GM18511 (cell line): ENCODE measurements around the gene MYO1B.
"Not testable (repeated sequence)": the region's sequence is repeated elsewhere in the genome, so short reads cannot be mapped to it uniquely, and the experiment has no call there.

Experiments used
- ATAC-seq: cut with Tn5 transposase; IDR thresholded peaks from one replicate; pipeline ENCODE4 v1.9.1; 2021; ENCODE audit warnings: mild to moderate bottlenecking, moderate library complexity; ENCODE audit not compliant: unreplicated experiment

MYO1B gene

DNA sequence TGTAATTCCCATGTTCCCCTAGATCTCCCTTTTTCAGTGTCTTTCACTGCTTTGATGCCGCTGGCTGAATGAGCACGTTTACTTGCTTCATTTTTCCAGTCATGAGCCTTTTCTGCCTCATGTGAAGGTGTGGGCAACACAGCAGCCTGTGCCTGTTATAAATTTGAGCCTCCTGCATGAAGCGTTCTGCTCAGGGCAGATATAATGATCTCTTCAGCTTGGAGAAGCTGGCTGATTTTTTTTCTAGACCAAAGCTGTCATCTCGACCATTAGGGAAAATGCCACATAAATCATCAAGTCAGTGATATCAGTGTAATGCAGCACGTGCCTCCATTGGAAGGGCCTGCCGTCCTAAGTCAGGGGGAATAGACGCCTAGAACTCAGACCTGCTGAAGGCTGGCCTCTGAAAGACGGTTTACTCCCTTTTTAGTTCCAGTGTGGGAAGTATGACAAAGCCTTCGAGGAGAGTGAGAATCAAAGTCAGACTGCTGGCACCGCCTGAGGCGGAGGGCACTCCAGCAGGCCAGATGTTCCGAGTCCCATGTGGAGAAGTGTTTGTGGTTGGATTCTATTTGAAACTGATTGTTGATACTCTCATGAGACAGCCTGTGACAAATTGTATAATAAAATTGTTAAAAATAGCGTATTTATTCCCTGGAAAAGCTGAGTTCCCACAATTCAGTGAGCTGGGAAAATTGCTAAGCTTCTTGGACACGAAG is 196.5 kb downstream of the MYO1B start:
- no peak for ATAC-seq

DNA sequence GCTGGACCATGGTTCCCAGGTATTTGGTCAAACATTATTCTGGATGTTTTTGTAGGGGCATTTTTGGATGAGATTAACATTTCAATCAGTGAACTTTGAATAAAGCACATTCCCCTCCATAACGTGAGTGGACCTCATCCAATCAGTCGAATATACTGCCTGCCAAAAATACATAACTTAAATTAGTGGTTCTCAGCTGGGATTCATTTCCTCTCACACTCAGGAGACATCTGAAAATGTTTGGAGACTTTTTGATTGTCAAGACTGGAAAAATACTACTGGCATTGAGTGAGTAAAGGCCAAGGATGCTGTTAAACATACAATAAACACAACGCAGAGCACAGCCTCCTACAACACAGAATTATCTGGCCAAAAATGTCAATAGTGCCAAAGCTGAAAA is 198.2 kb downstream of the MYO1B start:
- ATAC-seq, result no peak

DNA sequence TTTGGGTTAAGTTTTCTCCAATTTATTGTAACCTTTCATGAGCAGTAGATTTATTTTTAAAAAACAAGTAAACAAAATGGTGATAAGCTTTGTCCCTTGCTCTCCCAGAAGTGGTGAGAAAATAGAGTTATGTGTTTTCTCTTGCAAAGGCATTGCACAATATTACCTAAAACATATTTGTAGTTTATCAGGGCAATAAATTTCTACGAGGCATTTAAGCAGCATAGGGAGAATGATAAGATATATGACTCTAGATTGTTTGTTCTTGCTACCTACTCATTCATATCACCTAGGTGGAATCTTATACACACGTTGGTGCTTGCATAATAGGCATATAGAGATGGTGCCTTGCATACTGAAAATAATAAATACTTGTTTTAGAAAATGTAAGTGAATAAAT is 201.7 kb downstream of the MYO1B start:
- ATAC-seq, result no peak

DNA sequence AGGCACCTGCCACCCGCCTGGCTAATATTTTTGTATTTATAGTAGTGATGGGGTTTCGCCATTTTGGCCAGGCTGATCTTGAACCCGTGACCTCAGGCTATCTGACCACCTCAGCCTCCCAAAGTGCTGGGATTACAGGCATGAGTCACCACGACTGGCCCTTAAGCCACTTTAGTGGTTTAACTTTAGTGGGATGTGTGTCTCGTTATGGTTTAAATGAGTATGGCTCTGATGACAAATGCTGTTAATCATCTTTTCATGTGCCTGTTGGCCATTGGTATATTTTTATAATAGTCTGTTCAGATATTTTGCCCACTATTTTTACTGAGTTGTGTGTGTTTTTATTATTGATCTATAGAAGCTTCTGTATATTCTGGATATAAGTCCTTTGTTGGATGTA is 205.9 kb downstream of the MYO1B start:
- ATAC-seq, result no peak

DNA sequence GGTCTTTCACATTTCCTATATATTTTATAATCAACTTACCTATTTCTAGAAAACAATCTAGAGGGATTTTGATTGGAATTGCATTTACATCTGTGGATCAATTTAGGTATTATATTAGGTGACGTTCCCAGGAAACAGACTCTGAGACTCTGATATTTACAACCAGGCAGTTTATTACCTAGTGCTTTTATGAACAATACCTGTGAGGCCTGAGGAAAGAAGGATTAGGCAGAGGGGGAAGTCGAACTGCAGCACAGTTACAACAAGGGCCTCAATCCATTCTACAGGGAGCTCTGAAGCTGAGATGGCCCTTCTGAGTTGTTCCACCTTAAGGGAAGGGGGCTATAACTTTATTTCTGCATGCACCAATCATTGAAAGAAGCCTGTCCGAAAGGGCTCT is 206.9 kb downstream of the MYO1B start:
- ATAC-seq, result no peak

GRCh38 chr2:191453761-191454160 is 208.6 kb downstream of the MYO1B start:
- no peak for ATAC-seq

DNA sequence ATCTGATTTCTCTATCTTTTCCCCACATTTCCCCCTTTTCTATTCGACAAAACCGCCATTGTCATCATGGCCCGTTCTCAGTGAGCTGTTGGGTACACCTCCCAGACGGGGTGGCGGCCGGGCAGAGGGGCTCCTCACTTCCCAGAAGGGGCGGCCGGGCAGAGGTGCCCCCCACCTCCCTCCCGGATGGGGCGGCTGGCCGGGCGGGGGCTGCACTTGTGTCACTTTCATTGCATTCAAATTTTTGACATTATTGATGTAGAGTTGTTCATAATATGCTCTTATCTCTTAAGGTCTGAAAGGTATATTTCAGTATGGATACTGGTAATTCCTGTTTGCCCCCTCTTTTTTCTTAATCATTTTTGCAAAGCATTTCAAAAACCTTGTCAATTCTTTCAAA is 211.3 kb downstream of the MYO1B start:
- not testable (repeated sequence) for ATAC-seq

- ATAC-seq, result no peak
These were observed 214.0 kb downstream of the MYO1B start for GRCh38 chr2:191459158-191459557.

GRCh38 chr2:191462370-191462769 is 217.2 kb downstream of the MYO1B start:
- ATAC-seq, result no peak

DNA sequence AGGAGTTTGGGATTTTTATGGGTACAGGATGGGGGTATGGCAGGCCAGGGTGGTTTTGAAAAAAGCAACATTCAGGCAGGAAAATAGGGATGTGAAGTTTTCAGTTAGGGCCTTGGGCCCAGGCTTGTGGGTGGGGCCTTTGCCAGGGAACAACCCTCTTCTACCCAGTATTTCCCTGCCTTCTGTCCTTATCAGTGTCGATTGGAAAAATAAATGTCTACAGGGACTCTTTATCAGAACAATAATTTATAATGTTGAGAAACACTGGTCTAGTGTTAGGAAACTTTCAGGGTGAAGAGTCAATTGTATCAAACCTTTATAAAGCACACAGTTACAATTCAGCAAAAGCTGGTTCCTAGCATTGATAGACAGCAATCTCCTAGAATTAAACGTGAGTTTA is 218.6 kb downstream of the MYO1B start:
- ATAC-seq, result no peak

GRCh38 chr2:191465766-191466420 is 220.7 kb downstream of the MYO1B start:
- no peak for ATAC-seq

GRCh38 chr2:191467113-191467512 is 221.9 kb downstream of the MYO1B start:
- ATAC-seq, result no peak

DNA sequence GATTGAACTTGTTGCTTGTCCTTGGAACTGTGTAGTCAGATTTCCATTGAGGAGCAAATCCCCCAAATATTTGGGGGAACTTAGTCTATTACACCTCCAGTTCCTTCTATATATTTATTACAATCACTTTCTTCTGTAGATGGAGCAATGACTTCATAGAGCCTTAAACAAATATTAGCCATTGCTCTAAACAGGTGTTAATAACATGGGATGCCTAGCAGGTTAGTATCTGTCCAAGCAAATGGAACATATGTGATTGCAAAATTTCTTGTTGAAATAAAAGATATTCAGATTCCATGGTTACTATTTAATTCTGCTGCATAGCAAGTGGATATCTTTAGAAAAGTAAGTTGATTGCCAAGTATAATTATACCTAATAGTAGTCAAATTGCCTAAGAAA is 225.1 kb downstream of the MYO1B start:
- ATAC-seq, result no peak

DNA sequence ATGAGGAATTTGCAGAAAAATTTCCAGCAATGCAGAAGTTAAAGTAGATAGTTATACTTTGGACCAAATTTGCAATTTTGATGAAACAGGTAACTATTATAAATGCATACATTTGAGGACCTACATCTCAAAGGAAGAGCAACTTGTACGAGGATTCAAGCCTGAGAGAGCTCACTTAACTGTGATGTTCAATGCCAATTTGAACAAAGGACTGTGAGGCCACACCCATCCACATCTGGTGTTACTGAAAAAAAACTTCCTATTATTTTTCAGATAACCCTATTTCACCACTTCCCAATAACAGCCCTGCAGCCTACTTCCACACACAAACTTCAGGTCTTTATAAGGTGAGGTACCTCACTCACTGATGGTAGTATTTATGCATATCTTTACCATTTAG is 229.3 kb downstream of the MYO1B start:
- ATAC-seq, result no peak
